Psoas muscle (tissue), 8 donors: ENCODE data around the gene GPR107. TPM values are rescaled to one million over a fixed set of nuclear protein-coding genes. Genes with fewer than 3 reads are reported as not detected.

Experiments used
- ATAC-seq, 4 donors: fragments of 200-7000 bp; cut with Tn5 transposase; one replicate each; pipeline ENCODE4 v1.9.1; 2020; ENCODE audit warnings: moderate library complexity in 3 of 4, mild to moderate bottlenecking in 2 of 4
- DNase-seq, 2 donors: peaks; one replicate each; pipeline ENCODE4 v3.0.0-alpha.2; 2020
- H3K27ac ChIP-seq: fragments of 200-600 bp; one replicate; pipeline ENCODE4 v1.8.0; 2022
- H3K27me3 ChIP-seq, 3 donors: fragments of 200-600 bp in 1 of 3; one replicate each; pipeline versions ENCODE4 v1.6.1 to v1.8.0; 2013 to 2022; ENCODE audit warnings: low read length in 2 of 3, mild to moderate bottlenecking in 2 of 3, moderate library complexity in 1 of 3; ENCODE audit not compliant: insufficient read depth in 3 of 3
- H3K36me3 ChIP-seq, 2 donors: fragments of 200-600 bp in 1 of 2; one replicate each; pipeline versions ENCODE4 v1.6.1 to v1.8.0; 2013 to 2022; ENCODE audit warnings: low read depth in 1 of 2, mild to moderate bottlenecking in 1 of 2, moderate library complexity in 1 of 2; ENCODE audit not compliant: insufficient read depth in 1 of 2
- H3K4me1 ChIP-seq: fragments of 200-600 bp; one replicate; pipeline ENCODE4 v1.8.0; 2022
- H3K4me3 ChIP-seq: fragments of 200-600 bp; one replicate; pipeline ENCODE4 v1.8.0; 2022; ENCODE audit warnings: mild to moderate bottlenecking
- H3K9me3 ChIP-seq: fragments of 200-600 bp; one replicate; pipeline ENCODE4 v1.8.0; 2022
- CTCF ChIP-seq: fragments of 200-600 bp; IDR thresholded peaks from one replicate; pipeline ENCODE4 v1.8.0; 2022; ENCODE audit warnings: antibody characterized with exemption
- WGBS, 3 donors: extraction: QIAGEN DNeasy Blood & Tissue Kit; methylation state at CpG; one replicate each; pipeline versions ENCODE4 v1.1.6 to v1.1.7; 2013; 5-methylcytosine and 5-hydroxymethylcytosine counted together
- intact Hi-C, 2 donors: fragments of 100-400 bp; cut with DNase I; formaldehyde crosslinking; loops; one replicate each; pipeline versions ENCODE4 v1.11.0 to v1.14.2; 2022
- polyA plus RNA-seq, 3 donors: library from polyadenylated mRNA; stranded (reverse); fragments of 200-250 nt; gene quantifications; one replicate each; pipeline ENCODE4 v1.2.3, GENCODE V29; 2013
- total RNA-seq, 4 donors: library from RNA; stranded (reverse); fragmentation: NEBNext Ultra II Directional in 2 of 4; extraction: Animal tissue kit (Norgen Biotek cat#: 25700) in 2 of 4; gene quantifications; one replicate each; pipeline versions ENCODE4 v1.2.1 to v1.2.4, GENCODE V29; 2021 to 2023
- donor health status: healthy with polysubstance abuse.
- donor health status: DM: no; HTN: no; CAD: no; lungs with moderate emphysema.
- donor health status: Bipolar disorder and iron deficiency.
- donor health status: healthy.
- donor health status: DM: yes; HTN: yes; CAD: no.
- donor health status: DM: no; HTN: no; CAD: no.
- donor health status: DM: no; HTN: no; CAD: no.
- donor health status: DM: yes; HTN: yes; CAD: no.

GPR107 gene
- total and polyA plus RNA-seq, 7 donors, result 8.9 to 28.1 (median 19.9) TPM

GRCh38 chr9:130023144-130023787 lies 30.4 kb upstream of the GPR107 start:
- ATAC-seq, result peak; percentile 24 to 60 (median 48)
- intact Hi-C loops, result loop anchor here in 1 of 2 donors (5.0 kb wide), 1 partner anchor 36 kb away; no protein-coding TSS in a partner anchor

DNA sequence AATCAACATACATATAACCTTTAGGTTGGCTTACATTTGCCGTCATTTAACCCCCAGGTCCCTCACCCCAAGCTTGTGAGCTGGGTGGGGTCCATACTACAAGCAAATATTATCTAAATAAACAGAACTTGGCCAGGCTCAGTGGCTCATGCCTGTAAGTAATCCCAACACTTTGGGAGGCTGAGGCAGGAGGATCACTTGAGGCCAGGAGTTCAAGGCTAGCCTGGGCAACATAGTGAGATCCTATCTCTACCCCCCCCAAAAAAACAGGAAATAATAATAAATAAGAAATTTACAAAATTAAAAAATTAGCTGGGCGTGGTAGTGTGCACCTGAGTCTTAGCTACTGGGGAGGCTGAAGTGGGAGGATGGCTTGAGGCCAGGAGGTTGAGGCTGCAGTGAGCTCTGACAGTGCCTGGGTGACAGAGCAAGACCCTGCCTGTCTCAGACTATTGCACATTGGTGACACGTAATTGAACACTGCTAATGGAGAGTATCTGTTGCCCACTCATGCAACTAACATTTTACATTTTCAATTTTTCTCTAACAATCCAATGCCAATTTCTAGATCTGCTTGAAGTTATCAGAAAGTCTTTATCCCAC lies 29.6 kb upstream of the GPR107 start:
- peak overlapping the region; percentile 40 for H3K27ac ChIP-seq
- no peaks in the 10 kb centered on the region for H3K36me3 ChIP-seq
- DNase-seq, result no peak
- H3K4me3 ChIP-seq, result no peak overlapping the region
- H3K27me3 ChIP-seq, result no peaks in the 10 kb centered on the region
- H3K9me3 ChIP-seq, result no peaks in the 10 kb centered on the region
- H3K4me1 ChIP-seq, result peaks cover 65% of the 10 kb centered on the region
- no peak for TF ChIP-seq CTCF
- WGBS, 3 donors, result 86 to 98% (median 96%) methylated on average over 3 of the region's 3 CpGs
- intact Hi-C loops, result loop anchor here in 1 of 2 donors (5.0 kb wide), 1 partner anchor 37 kb away; no protein-coding TSS in a partner anchor
- no peak for ATAC-seq

More at GRCh38 chr9:130023144-130023787, 30.4 kb upstream of the GPR107 start:
- TF ChIP-seq CTCF, result no peak
- Histone ChIP-seq H3K36me3 (no peaks in the 10 kb centered on the region), H3K27ac (peak overlapping the region; percentile 40), H3K4me3 (no peak overlapping the region), H3K27me3 (no peaks in the 10 kb centered on the region), H3K4me1 (peaks cover 57% of the 10 kb centered on the region), H3K9me3 (no peaks in the 10 kb centered on the region)
- 54 to 70% (median 54%) methylated on average over 7 of the region's 7 CpGs for WGBS, 3 donors
- DNase-seq, result no peak

DNA sequence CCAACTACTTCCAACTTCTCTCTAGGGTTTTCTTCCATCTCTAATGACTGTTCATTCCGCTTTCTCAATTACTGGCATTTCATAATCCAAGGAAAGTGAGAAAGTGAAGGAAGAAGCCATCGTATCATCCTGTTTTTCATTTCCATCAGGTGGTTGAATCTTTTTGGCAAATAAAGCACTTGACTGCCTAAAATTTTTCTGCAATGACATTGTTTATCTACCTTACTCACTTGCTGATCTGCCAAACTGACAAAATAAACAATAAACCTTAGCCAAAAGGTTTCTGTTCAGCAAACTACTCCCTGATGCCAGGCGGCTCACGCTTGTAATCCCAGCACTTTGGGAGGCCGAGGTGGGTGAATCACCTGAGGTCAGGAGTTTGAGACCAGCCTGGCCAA lies 29.1 kb upstream of the GPR107 start:
- H3K9me3 ChIP-seq, result no peaks in the 10 kb centered on the region
- peaks cover 70% of the 10 kb centered on the region for H3K4me1 ChIP-seq
- DNase-seq (no peak), ATAC-seq (no peak)
- intact Hi-C loops, result loop anchor here in 1 of 2 donors (5.0 kb wide), 1 partner anchor 37 kb away; no protein-coding TSS in a partner anchor
- H3K27me3 ChIP-seq, result no peaks in the 10 kb centered on the region
- no peak overlapping the region for H3K27ac ChIP-seq
- no peaks in the 10 kb centered on the region for H3K36me3 ChIP-seq
- H3K4me3 ChIP-seq, result no peak overlapping the region
- 78 to 93% (median 82%) methylated on average over 5 of the region's 5 CpGs for WGBS, 3 donors
- TF ChIP-seq CTCF, result no peak

- no peaks in the 10 kb centered on the region for H3K36me3 ChIP-seq
- no peak for DNase-seq
- no peaks in the 10 kb centered on the region for H3K9me3 ChIP-seq
- H3K4me3 ChIP-seq, result no peak overlapping the region
- peak; percentile 66 to 90 (median 82) for ATAC-seq
- H3K27me3 ChIP-seq, result no peaks in the 10 kb centered on the region
- intact Hi-C loops, result no loop called here
- TF ChIP-seq CTCF, result no peak
- peak overlapping the region; percentile 75 for H3K27ac ChIP-seq
- 29 to 56% (median 30%) methylated on average over 2 of the region's 2 CpGs for WGBS, 3 donors
- peaks cover 65% of the 10 kb centered on the region for H3K4me1 ChIP-seq
These were observed 26.9 kb upstream of the GPR107 start for GRCh38 chr9:130026583-130027340.
